ENCODE data around the gene HPS1.
"Not testable (repeated sequence)": the region's sequence is repeated elsewhere in the genome, so short reads cannot be mapped to it uniquely, and the experiment has no call there.

The HPS1 gene

DNA sequence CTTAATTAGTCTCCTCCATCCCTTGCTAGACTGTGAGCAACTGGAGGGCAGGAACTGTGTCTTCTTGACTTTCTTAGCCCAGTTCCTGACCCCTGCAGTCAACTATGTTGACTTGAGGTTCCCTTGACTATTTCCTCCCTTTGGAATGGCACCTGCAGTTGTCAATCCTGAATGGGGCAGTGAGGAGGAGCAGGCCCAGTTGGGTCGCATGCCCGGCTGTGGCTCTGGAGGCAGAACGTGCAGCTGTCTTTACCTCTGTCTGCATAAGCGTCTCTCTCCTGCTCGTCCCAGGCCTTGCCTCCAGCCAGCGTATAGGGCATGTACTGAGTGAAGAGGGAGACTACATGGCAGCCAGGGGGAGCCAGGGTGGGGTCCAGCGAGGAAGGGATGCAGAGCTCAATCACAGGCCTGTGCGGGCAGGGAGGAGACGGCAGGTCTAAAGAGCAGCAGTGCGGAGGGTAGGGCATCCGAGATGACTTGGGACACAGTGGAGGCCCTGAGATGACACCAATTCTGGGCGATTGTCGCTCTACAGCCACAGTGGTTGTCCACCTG is 58.6 kb downstream of the HPS1 start:
- DNase-seq: no peak

DNA sequence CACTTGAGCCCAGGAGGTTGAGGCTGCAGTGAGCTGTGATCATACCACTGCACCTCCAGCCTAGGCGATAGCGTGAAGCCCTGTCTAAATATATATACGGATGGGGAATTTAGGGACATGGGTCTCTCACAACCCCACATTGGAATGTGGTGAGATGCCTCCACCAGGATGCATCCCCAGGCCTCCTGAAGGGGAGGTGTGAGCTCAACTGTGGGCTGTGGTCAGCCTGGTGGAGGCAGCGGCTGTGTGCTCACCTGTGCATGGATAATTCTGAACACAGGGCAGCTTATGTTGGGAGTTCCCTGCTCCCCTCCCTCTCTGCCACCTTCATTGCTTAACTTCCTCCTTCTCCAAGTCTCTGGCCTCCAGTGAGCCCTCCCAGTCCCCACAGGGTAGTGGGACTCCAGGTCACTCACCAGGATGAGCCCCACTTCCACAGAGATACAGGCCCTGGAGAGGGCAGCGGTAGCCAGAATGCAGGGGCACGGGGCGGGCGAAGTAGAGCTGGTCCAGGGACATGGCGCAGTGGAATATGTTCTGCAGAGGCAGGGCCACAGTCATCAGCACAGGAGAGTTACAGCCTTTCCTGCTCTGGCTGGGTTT is 62.1 kb downstream of the HPS1 start:
- no peak for DNase-seq

DNA sequence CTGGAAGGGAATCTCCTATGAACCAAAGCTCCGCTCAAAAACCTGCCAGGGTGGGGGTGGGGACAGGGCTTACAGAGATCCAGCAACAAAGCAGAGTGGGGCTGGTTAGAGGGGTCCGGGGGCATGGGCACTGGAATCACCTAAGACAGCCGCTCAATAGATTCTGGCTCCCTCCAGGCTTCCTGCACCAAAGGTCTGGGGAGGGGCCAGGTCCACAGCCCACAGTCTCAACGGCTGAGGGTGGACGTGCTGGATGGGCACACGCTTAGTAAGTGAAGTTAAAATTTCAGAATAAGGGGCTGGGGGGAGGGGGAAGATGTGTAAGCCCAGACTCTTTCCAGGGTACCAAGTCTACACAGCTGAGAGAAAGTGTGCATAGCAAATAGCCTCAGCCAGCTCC is 62.9 kb downstream of the HPS1 start:
- DNase-seq: no peak

DNA sequence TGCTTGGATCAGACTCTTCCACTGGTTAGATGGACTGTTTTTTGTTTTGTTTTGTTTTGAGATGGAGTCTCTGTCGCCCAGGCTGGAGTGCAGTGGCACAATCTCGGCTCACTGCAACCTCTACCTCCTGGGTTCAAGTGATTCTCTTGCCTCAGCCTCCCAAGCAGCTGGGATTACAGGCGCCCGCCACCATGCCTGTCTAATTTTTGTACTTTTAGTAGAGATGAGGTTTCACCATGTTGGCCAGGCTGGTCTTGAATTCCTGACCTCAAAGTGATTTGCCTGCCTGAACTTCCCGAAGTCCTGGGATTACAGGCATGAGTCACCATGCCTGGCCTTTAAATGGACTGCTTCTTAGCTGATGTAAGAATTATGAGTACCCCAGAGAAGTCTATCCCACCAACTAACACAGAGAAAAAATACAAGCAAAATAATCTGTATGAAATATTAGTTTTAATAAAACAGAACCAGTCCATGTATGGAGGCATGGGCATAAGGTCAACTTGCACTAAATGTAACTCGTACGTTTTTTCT is 63.5 kb downstream of the HPS1 start:
- DNase-seq: not testable (repeated sequence)

DNA sequence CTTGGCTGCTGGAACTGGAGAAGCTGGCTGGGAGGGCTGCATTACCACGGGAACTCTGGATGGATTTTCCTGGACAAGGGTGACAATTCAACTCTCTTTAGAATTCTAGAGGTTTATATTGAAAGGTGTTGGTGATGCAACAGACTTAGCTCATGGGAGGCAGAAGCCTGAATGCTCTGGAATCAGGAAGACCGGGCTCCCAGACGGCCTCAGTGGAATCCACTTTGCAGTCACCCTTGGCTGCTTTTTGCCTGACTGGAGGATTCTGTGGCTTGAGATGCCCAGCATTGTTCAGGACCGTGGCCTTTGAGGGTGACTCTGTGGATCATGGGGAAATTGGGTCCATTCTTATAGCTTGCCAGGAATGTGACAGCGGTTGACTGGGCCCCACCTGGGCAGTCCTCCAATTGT is 64.0 kb downstream of the HPS1 start:
- no peak for DNase-seq

DNA sequence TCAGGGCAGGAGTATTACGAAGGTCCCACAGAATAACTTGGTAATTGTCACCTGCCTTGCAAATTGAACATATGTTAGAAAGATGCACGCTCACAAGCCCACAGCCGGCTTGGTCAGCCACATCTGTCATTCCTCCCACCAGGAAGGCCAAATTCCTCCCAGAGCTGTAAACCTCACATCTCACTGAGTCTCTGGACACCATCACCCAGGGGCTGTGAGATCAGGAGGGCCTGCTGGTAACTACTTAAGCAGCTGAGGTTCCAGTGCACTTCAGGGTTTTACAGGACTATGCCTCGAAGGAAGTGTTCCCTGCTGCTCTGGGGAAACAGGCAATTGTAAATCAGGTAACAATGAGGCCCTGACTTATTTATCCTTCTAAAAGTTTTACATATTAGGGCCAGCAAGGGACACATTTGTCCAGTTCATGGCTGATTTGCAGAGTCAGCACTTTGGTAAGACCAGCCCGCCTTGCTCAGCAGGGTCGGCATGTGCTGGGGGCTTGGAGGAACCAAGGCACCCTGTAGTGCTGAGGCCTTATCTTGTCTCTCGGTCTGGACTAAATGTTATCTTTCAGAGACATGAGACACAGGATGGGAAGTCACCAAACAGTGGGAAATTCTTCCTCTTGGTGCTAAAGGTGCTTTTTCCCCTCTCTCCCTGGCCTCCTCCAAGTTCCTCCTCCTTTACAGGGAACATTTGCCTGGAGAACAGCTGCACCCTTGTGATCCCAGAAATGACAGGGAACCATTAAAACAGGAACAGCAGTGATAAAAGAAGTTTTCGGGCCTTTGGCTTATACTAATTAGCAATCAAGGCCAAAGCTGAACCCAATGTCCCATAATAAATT is 66.0 kb downstream of the HPS1 start:
- DNase-seq: no peak

DNA sequence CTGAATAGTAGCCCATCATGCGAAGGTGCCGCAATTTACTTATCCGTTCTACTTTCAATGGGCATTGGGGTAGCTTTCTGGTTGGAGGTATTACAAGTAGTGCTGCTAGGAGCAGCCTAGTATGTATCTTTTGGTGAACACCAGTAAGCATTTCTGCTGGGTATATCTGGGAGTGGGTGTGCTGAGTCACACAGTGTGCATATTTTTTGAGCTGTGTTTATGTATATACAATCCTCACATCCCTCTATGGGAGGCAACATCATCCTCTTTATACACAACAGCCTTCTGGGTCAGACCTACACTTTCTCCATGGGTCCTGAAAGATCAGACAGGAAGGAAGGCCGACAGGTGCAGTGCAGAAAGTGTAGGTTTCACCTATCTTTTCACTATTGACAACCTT is 68.0 kb downstream of the HPS1 start:
- DNase-seq: no peak

DNA sequence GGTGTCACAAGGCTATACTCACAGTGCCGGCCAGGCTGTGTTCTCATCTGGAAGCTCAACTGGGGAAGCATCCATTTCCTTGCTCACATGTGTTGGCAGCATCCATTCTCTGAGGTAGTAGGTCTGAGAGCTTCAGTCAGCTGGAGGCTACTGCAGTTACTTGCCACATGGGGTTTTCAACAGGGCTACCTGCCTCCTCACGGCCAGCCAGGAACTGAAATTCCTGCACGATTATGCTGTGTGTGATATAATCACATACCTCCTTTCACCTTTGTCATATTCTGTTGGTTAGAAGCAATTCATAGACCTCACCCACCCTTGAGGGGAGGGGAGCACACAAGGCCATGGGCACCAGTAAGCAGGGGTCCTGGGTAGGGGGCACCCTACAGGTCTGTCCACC is 69.2 kb downstream of the HPS1 start:
- no peak for DNase-seq

DNA sequence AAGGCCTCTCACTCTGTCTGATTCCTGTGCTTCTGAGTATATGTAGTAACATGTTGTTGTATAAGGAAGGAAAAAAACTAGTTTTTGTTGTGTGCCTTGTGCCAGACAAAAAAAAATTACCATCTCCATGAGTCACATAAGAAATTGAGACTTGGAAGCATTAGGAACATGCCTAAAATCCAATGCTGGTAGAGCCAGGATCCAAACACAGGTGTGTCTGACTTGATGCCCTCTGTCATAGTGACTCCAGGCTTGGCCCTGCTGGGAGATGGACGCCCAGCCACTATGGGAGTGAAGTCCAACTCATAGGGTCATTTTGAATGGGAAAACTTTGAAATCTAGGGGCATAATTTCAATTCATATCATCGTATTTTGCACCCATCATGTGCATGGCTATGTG is 69.7 kb downstream of the HPS1 start:
- no peak for DNase-seq

DNA sequence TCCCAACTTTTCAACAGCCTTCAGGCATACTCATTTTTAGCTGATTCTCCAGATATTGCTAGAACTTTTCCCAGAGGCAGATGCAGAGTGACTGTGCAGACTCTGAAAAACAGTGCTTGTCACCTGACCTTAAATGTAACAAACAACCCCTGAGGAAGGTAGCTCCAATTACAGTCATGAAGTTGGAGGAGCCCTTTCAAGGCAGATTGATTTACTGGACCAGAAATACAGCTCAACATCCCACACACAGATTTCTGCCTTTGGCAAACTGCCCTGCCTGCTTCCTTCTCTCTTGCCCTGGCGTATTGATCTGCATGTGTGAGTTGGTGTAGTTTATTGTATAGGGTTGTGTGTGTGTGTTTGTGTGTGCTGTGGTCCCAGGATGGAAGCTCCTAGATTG is 70.2 kb downstream of the HPS1 start:
- DNase-seq: no peak

DNA sequence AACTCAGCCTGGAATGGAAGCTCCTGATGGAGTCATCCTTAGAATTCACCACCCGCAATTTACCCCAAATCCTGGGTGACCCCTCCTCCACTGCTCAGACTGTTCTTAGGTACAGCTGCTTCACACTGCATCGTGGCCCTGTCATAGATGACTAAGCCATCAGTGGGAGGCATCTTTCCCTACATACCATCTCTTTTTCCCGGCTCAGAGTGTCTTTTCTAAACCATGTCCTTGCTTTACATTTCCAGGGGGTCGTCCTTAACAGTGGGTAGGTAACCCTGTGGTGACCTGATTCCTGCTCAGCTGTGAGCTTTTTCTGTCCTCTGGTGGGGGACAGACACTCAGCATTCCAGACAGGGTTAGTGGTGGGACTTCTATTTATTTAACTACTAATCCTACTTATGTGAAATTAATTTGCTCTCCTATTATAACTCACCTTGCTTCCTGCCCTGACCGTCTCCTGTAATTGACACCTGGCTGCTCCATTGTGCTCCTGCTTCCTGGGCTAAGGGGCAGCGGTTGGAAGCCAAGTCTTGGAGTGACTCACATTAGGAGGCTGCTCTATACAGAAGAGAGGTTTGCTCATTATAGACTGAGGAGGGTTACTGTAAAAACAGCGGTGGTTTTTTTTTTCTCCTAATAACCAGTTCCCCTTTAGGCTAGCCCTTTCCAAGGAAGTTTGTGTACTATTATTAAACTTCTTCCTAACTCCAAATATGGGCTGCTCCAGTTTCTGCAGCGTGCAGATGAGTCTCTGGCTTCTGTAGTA is 72.3 kb downstream of the HPS1 start:
- DNase-seq: no peak

DNA sequence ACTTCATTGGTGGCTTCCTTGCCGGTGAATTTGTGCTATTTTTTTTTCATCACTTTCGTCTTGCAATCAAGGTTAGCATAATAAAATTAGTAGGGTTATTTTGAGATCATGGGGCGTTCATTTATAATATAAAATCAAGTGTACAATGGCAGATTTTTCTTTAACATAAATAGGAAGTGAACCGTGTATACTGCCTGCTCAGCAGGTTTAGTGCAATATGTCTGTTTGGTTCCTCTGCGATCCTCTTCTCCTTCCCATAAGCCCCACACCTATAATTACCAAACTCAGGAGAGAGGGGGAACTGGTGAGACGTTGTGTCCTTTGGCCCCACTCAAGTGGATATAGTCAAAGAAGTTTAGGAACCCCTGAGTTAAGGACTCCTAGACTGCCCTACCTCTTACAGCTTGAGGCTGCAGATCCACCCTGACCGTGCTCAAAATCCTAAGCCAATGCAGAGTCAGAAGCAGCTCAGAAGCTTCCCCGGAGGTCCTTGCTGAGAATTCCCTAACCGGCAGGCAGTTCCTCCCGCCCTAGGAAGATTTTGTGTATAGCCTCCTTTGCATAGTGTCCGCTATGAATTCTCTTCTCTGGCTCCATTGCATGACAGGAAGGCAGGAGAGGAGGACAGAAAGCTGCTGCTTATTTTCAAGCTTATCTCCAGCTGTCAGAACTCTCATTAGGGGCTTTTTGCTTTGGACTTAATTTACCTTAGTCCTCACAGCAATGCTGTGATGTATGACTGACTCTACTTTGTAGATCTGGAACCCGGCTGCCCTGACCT is 73.3 kb downstream of the HPS1 start:
- DNase-seq: no peak

DNA sequence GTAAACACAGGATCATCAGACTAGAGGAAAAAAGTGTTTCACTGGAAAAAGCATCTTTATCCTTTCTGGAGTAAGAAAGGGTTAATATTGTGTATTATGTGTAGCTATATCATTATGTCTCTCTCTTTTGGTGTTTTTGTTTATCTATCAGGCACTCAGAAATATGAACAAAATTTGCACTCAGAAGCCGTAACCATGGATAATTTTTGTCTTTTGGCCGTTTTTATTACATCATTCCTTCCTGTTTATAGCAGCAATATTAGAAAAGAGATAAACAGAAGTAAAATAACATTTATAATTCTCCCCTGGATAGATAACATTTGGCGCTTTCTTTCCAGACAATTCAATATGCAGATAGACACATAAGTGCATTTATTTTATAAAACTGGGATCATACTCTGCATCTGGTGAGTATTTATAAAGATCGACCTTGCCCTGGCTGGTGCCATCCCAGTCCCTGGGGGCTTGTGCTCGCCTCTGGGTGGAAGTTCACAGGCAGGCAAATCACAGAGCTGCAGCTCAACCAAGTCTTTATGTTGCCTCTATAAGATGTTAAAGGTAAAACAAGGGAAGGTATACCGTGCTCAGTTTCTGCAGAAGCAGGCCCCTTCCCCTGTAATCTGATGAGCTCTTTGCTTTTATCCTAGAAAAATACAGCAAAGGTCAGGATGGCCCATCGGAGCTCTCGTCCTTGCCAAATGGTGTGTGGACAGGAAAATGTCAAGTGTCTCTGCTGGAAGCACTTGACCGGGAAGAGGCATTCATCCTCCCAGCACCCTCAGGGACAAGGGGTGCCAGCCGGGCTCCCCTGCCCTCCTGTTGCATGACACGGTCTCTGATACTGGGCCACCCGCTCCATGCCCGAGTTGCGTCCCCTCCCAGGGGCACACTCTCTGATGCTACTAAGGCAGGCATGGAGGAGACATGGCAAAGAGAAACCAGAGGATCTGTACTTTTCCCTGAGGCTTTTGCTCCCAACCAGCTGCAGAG is 75.6 kb downstream of the HPS1 start:
- no peak for DNase-seq

DNA sequence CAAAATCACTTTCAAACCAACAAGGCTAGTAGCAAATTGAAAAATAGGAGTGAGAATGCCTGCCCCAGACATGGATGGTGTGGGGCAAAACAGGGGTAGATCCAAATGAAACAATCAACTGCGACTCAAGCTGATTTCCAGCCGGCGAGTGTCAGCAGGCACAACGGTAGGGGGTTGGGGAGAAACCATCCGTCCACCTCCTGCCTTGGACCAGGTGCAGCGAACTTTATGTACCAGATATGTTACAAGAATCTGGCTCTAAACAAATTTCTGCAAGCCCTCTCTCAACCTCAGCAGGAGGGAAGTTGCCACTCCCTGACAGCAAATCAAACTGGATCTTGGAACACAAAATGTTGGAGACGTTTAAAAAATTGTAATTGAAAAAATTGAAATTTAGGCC is 76.9 kb downstream of the HPS1 start:
- DNase-seq: no peak

DNA sequence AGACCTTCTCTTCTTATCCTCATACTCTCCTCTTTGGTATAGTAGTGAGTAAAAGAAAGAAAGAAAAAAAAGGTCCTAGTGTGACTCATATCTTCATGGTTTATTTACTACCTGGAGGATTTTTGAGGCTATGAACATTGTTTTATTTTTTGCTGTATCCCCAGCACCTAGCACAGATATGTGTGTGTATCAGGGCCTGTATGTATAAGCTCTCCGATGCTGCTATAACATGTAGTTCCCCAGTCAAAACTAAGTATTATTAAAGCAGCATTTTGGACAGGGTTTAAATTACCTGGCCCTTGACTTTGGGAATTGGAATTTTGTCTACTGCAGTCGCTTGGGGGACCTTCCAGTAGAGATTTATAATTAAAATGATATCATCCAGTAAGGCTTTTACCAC is 78.1 kb downstream of the HPS1 start:
- DNase-seq: no peak

DNA sequence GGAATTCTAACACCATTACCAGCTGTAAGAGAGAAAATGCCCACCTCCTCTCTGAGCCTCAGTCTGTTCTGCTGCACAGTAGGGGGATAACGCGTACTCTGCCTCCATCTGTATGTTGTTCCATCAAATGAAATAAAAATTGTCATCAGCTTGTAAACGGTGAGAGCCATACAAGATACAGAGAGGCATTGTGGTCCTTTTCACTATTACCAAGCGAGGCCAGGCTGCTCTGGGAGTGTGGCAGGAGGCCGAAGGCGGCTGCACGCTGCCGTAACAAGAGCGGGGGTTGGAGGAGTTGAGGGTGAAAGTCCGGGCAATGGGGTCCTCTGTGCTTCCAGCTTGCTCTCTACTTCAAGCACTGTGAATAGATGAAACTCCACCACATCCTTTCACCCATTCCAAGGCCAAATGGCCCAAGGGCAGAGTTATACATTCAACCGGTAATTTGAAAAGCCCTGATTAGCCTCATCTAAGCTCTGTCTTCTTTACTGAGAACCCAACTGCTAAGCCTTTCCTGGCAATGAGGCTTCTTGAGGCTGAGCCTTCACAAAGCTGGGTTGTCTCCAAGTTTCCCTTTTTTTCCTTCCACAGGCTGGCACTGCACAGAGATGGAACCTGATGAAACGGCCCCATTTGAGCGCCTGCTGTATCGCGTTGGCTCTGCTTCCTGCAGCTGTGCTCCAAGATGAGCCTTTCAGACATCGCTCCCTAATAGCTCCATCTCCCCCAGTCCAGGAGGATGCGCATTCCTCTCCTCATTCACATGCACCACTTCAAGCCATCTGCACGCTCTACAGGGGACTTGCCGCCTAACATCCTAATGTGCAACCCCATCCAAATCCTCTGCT is 78.9 kb downstream of the HPS1 start:
- DNase-seq: no peak

Measured in right forelimb (tissue), 1 donor.